ENCODE data around the gene ST3GAL3. TPM values are rescaled to one million over a fixed set of nuclear protein-coding genes. Genes with fewer than 3 reads are reported as not detected.

The ST3GAL3 gene
- total RNA-seq, 2 donors from 2014 or later = 25.3 to 34.9 TPM

GRCh38 chr1:43847290-43847689 is 140.0 kb downstream of the ST3GAL3 start:
- no peaks in the 10 kb centered on the region for H3K27me3 Mint-ChIP-seq (ENCODE audit: low read depth)
- peaks cover 7 to 15% of the 10 kb centered on the region in 2 donors for H3K36me3 Mint-ChIP-seq (ENCODE audit: insufficient read depth in 2 of 2)
- H3K27ac Mint-ChIP-seq = no peak overlapping the region
- H3K4me1 Mint-ChIP-seq (ENCODE audit: low read depth) = peaks cover 10% of the 10 kb centered on the region
- H3K9me3 Mint-ChIP-seq = peaks cover 0 to 3% of the 10 kb centered on the region in 2 donors
- H3K4me3 Mint-ChIP-seq = no peak overlapping the region
- no peak for DNase-seq
- peak; percentile 61 to 71 for ATAC-seq (replicated peaks in 1 of 2)

GRCh38 chr1:43847882-43848281 is 140.5 kb downstream of the ST3GAL3 start:
- DNase-seq (no peak), ATAC-seq (replicated peaks in 1 of 2) (no peak)
- H3K4me3 Mint-ChIP-seq = no peak overlapping the region
- peaks cover 5 to 10% of the 10 kb centered on the region in 2 donors for H3K36me3 Mint-ChIP-seq (ENCODE audit: insufficient read depth in 2 of 2)
- peaks cover 10% of the 10 kb centered on the region for H3K4me1 Mint-ChIP-seq (ENCODE audit: low read depth)
- H3K27ac Mint-ChIP-seq = no peak overlapping the region
- peaks cover 0 to 1% of the 10 kb centered on the region in 2 donors for H3K9me3 Mint-ChIP-seq
- H3K27me3 Mint-ChIP-seq (ENCODE audit: low read depth) = no peaks in the 10 kb centered on the region

- Mint-ChIP-seq H3K4me1 (ENCODE audit: low read depth) (peaks cover 19% of the 10 kb centered on the region), H3K27me3 (ENCODE audit: low read depth) (no peaks in the 10 kb centered on the region), H3K36me3 (ENCODE audit: insufficient read depth in 2 of 2) (peaks cover 2 to 7% of the 10 kb centered on the region in 2 donors), H3K27ac (no peak overlapping the region), H3K4me3 (no peak overlapping the region), H3K9me3 (no peaks in the 10 kb centered on the region)
- ATAC-seq (replicated peaks in 1 of 2) (no peak), DNase-seq (no peak)
These were observed 142.3 kb downstream of the ST3GAL3 start for GRCh38 chr1:43849670-43850069.

- Mint-ChIP-seq H3K27me3 (ENCODE audit: low read depth) (no peaks in the 10 kb centered on the region), H3K9me3 (no peaks in the 10 kb centered on the region), H3K36me3 (ENCODE audit: insufficient read depth in 2 of 2) (peaks cover 2 to 6% of the 10 kb centered on the region in 2 donors), H3K4me3 (no peak overlapping the region), H3K27ac (no peak overlapping the region), H3K4me1 (ENCODE audit: low read depth) (peaks cover 19% of the 10 kb centered on the region)
- DNase-seq = no peak
- no peak for ATAC-seq (replicated peaks in 1 of 2)
These were observed 143.4 kb downstream of the ST3GAL3 start for GRCh38 chr1:43850591-43851233.

- Mint-ChIP-seq H3K27ac (no peak overlapping the region), H3K4me3 (no peak overlapping the region), H3K36me3 (ENCODE audit: insufficient read depth in 2 of 2) (peaks cover 2 to 6% of the 10 kb centered on the region in 2 donors), H3K9me3 (no peaks in the 10 kb centered on the region), H3K27me3 (ENCODE audit: low read depth) (no peaks in the 10 kb centered on the region), H3K4me1 (ENCODE audit: low read depth) (peaks cover 18% of the 10 kb centered on the region)
- ATAC-seq (replicated peaks in 1 of 2) (no peak), DNase-seq (no peak)
These were observed 144.4 kb downstream of the ST3GAL3 start for GRCh38 chr1:43851561-43852338.

GRCh38 chr1:43853161-43853921 is 146.0 kb downstream of the ST3GAL3 start:
- no peaks in the 10 kb centered on the region for H3K9me3 Mint-ChIP-seq
- H3K27ac Mint-ChIP-seq = no peak overlapping the region
- DNase-seq (peak in 1 of 2 donors; percentile 39), ATAC-seq (replicated peaks in 1 of 2) (peak; percentile 49 to 73)
- peaks cover 2 to 6% of the 10 kb centered on the region in 2 donors for H3K36me3 Mint-ChIP-seq (ENCODE audit: insufficient read depth in 2 of 2)
- H3K4me3 Mint-ChIP-seq = no peak overlapping the region
- peaks cover 10% of the 10 kb centered on the region for H3K4me1 Mint-ChIP-seq (ENCODE audit: low read depth)
- no peaks in the 10 kb centered on the region for H3K27me3 Mint-ChIP-seq (ENCODE audit: low read depth)

- H3K36me3 Mint-ChIP-seq (ENCODE audit: insufficient read depth in 2 of 2) = peaks cover 2 to 6% of the 10 kb centered on the region in 2 donors
- no peak overlapping the region for H3K4me3 Mint-ChIP-seq
- no peak for DNase-seq
- H3K9me3 Mint-ChIP-seq = no peaks in the 10 kb centered on the region
- peaks cover 10% of the 10 kb centered on the region for H3K4me1 Mint-ChIP-seq (ENCODE audit: low read depth)
- no peak overlapping the region for H3K27ac Mint-ChIP-seq
- no peak for ATAC-seq (replicated peaks in 1 of 2)
- H3K27me3 Mint-ChIP-seq (ENCODE audit: low read depth) = no peaks in the 10 kb centered on the region
These were observed 147.1 kb downstream of the ST3GAL3 start for GRCh38 chr1:43854473-43854872.

- Mint-ChIP-seq H3K27me3 (ENCODE audit: low read depth) (no peaks in the 10 kb centered on the region), H3K36me3 (ENCODE audit: insufficient read depth in 2 of 2) (peaks cover 2 to 6% of the 10 kb centered on the region in 2 donors), H3K4me1 (ENCODE audit: low read depth) (peaks cover 10% of the 10 kb centered on the region), H3K9me3 (no peaks in the 10 kb centered on the region), H3K4me3 (no peak overlapping the region), H3K27ac (no peak overlapping the region)
- DNase-seq (no peak), ATAC-seq (replicated peaks in 1 of 2) (no peak)
These were observed 148.9 kb downstream of the ST3GAL3 start for GRCh38 chr1:43856188-43856587.

GRCh38 chr1:43857163-43857562 is 149.8 kb downstream of the ST3GAL3 start:
- Mint-ChIP-seq H3K36me3 (ENCODE audit: insufficient read depth in 2 of 2) (peaks cover 2 to 6% of the 10 kb centered on the region in 2 donors), H3K27me3 (ENCODE audit: low read depth) (no peaks in the 10 kb centered on the region), H3K27ac (no peak overlapping the region), H3K4me3 (no peak overlapping the region), H3K4me1 (ENCODE audit: low read depth) (peaks cover 10% of the 10 kb centered on the region), H3K9me3 (no peaks in the 10 kb centered on the region)
- ATAC-seq (replicated peaks in 1 of 2) (no peak), DNase-seq (no peak)

- H3K9me3 Mint-ChIP-seq = no peaks in the 10 kb centered on the region
- H3K27ac Mint-ChIP-seq = no peak overlapping the region
- no peak for ATAC-seq (replicated peaks in 1 of 2)
- H3K27me3 Mint-ChIP-seq (ENCODE audit: low read depth) = no peaks in the 10 kb centered on the region
- no peak for DNase-seq
- peaks cover 2 to 8% of the 10 kb centered on the region in 2 donors for H3K36me3 Mint-ChIP-seq (ENCODE audit: insufficient read depth in 2 of 2)
- peaks cover 12% of the 10 kb centered on the region for H3K4me1 Mint-ChIP-seq (ENCODE audit: low read depth)
- no peak overlapping the region for H3K4me3 Mint-ChIP-seq
These were observed 151.0 kb downstream of the ST3GAL3 start for GRCh38 chr1:43858324-43858723.

GRCh38 chr1:43861337-43861736 is 154.0 kb downstream of the ST3GAL3 start:
- DNase-seq (no peak), ATAC-seq (replicated peaks in 1 of 2) (no peak)
- no peak overlapping the region for H3K4me3 Mint-ChIP-seq
- no peaks in the 10 kb centered on the region for H3K27me3 Mint-ChIP-seq (ENCODE audit: low read depth)
- peaks cover 3% of the 10 kb centered on the region in 2 donors for H3K36me3 Mint-ChIP-seq (ENCODE audit: insufficient read depth in 2 of 2)
- H3K4me1 Mint-ChIP-seq (ENCODE audit: low read depth) = peaks cover 34% of the 10 kb centered on the region
- H3K27ac Mint-ChIP-seq = no peak overlapping the region
- H3K9me3 Mint-ChIP-seq = no peaks in the 10 kb centered on the region

- no peak overlapping the region for H3K27ac Mint-ChIP-seq
- H3K9me3 Mint-ChIP-seq = no peaks in the 10 kb centered on the region
- ATAC-seq (replicated peaks in 1 of 2) (no peak), DNase-seq (no peak)
- peaks cover 42% of the 10 kb centered on the region for H3K4me1 Mint-ChIP-seq (ENCODE audit: low read depth)
- no peaks in the 10 kb centered on the region for H3K27me3 Mint-ChIP-seq (ENCODE audit: low read depth)
- H3K36me3 Mint-ChIP-seq (ENCODE audit: insufficient read depth in 2 of 2) = peaks cover 3 to 5% of the 10 kb centered on the region in 2 donors
- H3K4me3 Mint-ChIP-seq = no peak overlapping the region
These were observed 154.8 kb downstream of the ST3GAL3 start for GRCh38 chr1:43861988-43862735.
